GM12878 (cell line): Measurements from ENCODE around the gene MIA2. TPM values are rescaled to one million over a fixed set of nuclear protein-coding genes. Genes with fewer than 3 reads are reported as not detected.

Experiments
- ATAC-seq: fragments of 200-7000 bp; cut with Tn5 transposase; 3 replicates; pipeline ENCODE4 v1.9.1; 2020; ENCODE audit warnings: mild to moderate bottlenecking, moderate library complexity
- BruUV-seq: library from RNA; stranded (reverse); fragments of 400-500 nt; replicated peaks from 2 replicates; lab custom pipeline; 2021; lab: Mats Ljungman, UMichigan
- CTCF ChIA-PET: fragments of 300-600 bp; sonication (Branson Sonifier 250); formaldehyde crosslinking; extraction: SDS; loops from one replicate; lab custom pipeline; 2021; ENCODE audit warnings: inconsistent platforms; lab: Yijun Ruan, JAX
- POLR2A ChIA-PET: fragments of 350-600 bp; formaldehyde crosslinking; extraction: SDS; loops from one replicate; lab custom pipeline; 2021; ENCODE audit warnings: inconsistent platforms; lab: Charles Lee
- RAD21 ChIA-PET: fragments of 300-600 bp; sonication (Branson Sonifier 250); formaldehyde crosslinking; loops from one replicate; lab custom pipeline; 2023; ENCODE audit warnings: antibody characterized with exemption; ENCODE audit not compliant: unreplicated experiment; lab: Charles Lee
- SMC1A ChIA-PET: fragments of 300-600 bp; sonication (Branson Sonifier 250); formaldehyde crosslinking; loops from one replicate; lab custom pipeline; 2023; ENCODE audit not compliant: unreplicated experiment, uncharacterized antibody; lab: Charles Lee
- DNase-seq: peaks from one replicate; pipeline ENCODE4 v3.0.0-alpha.2; 2011; ENCODE audit warnings: low read depth, low spot score
- FAIRE-seq: peaks from 3 replicates; lab custom pipeline; 2011; peaks lifted over from hg19 to GRCh38; lab: Jason Lieb, UNC
- H2AFZ ChIP-seq: 2 replicates; pipeline ENCODE4 v1.6.0; 2011; ENCODE audit warnings: low read depth, low read length, control low read depth; ENCODE audit not compliant: control insufficient read depth
- H3K27ac ChIP-seq: 2 replicates; pipeline ENCODE4 v1.5.1; 2011; ENCODE audit warnings: control low read depth; ENCODE audit not compliant: control insufficient read depth, insufficient read depth
- H3K27me3 ChIP-seq, 2 experiments: replicated peaks in 1 of 2; 2 replicates each; pipeline versions ENCODE4 v1.6.0 to v1.6.1; 2011; ENCODE audit warnings: low read length in 1 of 2; ENCODE audit not compliant: control insufficient read depth in 2 of 2, insufficient read depth in 2 of 2
- H3K36me3 ChIP-seq, 2 experiments: 2 replicates each; pipeline ENCODE4 v1.5.1; 2011; ENCODE audit warnings: low read length in 1 of 2; ENCODE audit not compliant: control insufficient read depth in 2 of 2, insufficient read depth in 2 of 2
- H3K4me1 ChIP-seq: 2 replicates; pipeline ENCODE4 v1.6.1; 2011; ENCODE audit warnings: mild to moderate bottlenecking, low read length, moderate library complexity, mixed read lengths; ENCODE audit not compliant: control insufficient read depth, insufficient read depth
- H3K4me2 ChIP-seq: 2 replicates; pipeline ENCODE4 v1.6.0; 2011; ENCODE audit warnings: control low read depth; ENCODE audit not compliant: control insufficient read depth, insufficient read depth
- H3K4me3 ChIP-seq: fragments of 200-600 bp; sonication (generic); 2 replicates; pipeline ENCODE4 v1.5.1; 2016
- H3K79me2 ChIP-seq: 2 replicates; pipeline ENCODE4 v1.6.0; 2011; ENCODE audit warnings: low read length; ENCODE audit not compliant: control insufficient read depth, insufficient read depth
- H3K9ac ChIP-seq: 2 replicates; pipeline ENCODE4 v1.8.0; 2011; ENCODE audit warnings: low read length, control low read depth, mixed read lengths; ENCODE audit not compliant: control insufficient read depth, insufficient read depth
- H3K9me3 ChIP-seq: replicated peaks from 3 replicates; pipeline ENCODE4 v1.5.1; 2011; ENCODE audit warnings: mild to moderate bottlenecking, low read length; ENCODE audit not compliant: control insufficient read depth, insufficient read depth
- H4K20me1 ChIP-seq: 2 replicates; pipeline ENCODE4 v1.6.0; 2011; ENCODE audit not compliant: control insufficient read depth, insufficient read depth
- CEBPB ChIP-seq, 2 experiments: fragments of 150-350 bp in 1 of 2; IDR thresholded peaks; 2 replicates each; pipeline ENCODE4 v1.6.1; 2012 to 2014; ENCODE audit warnings: low read depth in 2 of 2, low read length in 2 of 2, borderline replicate concordance in 1 of 2, inconsistent platforms in 1 of 2
- FOS ChIP-seq: IDR thresholded peaks from 3 replicates; pipeline ENCODE4 v1.6.1; 2011; ENCODE audit warnings: borderline replicate concordance; ENCODE audit not compliant: insufficient read length; ENCODE audit errors: extremely low read depth
- GABPA ChIP-seq: IDR thresholded peaks from 2 replicates; pipeline ENCODE4 v1.6.1; 2014; ENCODE audit warnings: antibody characterized with exemption, low read depth, mild to moderate bottlenecking, inconsistent platforms
- HDAC6 ChIP-seq: fragments of 200-600 bp; sonication (generic); IDR thresholded peaks from one replicate; pipeline ENCODE4 v1.8.0; 2017; ENCODE audit warnings: antibody characterized with exemption; ENCODE audit not compliant: unreplicated experiment
- IKZF2 ChIP-seq, 2 experiments: fragments of 450-650 bp; IDR thresholded peaks; 2 replicates each; pipeline ENCODE4 v1.6.1; 2017; ENCODE audit warnings: mild to moderate bottlenecking in 2 of 2, moderate library complexity in 2 of 2
- MEF2A ChIP-seq: IDR thresholded peaks from 2 replicates; pipeline ENCODE4 v1.6.1; 2011; ENCODE audit warnings: low read depth, mild to moderate bottlenecking, low read length, moderate library complexity; ENCODE audit not compliant: insufficient read depth
- MEF2B ChIP-seq: fragments of 450-650 bp; IDR thresholded peaks from 2 replicates; pipeline ENCODE4 v1.6.1; 2018; ENCODE audit warnings: mild to moderate bottlenecking, moderate library complexity; ENCODE audit not compliant: partially characterized antibody, poor library complexity, severe bottlenecking
- PAX5 ChIP-seq: IDR thresholded peaks from 2 replicates; pipeline ENCODE4 v1.6.1; 2011; ENCODE audit warnings: low read depth, low read length, borderline replicate concordance
- SIX5 ChIP-seq: IDR thresholded peaks from 2 replicates; pipeline ENCODE4 v1.6.1; 2011; ENCODE audit warnings: mild to moderate bottlenecking, low read depth, low read length, moderate library complexity; ENCODE audit not compliant: severe bottlenecking
- SMARCA5 ChIP-seq: fragments of 450-650 bp; IDR thresholded peaks from 2 replicates; pipeline ENCODE4 v1.6.1; 2017; ENCODE audit warnings: mild to moderate bottlenecking
- SPI1 ChIP-seq: IDR thresholded peaks from 2 replicates; pipeline ENCODE4 v1.6.1; 2011; ENCODE audit warnings: low read depth, mild to moderate bottlenecking, low read length, moderate library complexity, borderline replicate concordance; ENCODE audit not compliant: insufficient read depth
- TCF7 ChIP-seq: IDR thresholded peaks from 2 replicates; pipeline ENCODE4 v1.6.1; 2014; ENCODE audit warnings: antibody characterized with exemption, borderline replicate concordance
- WGBS: methylation state at CpG from one replicate; pipeline ENCODE4 v1.1.6; 2016; ENCODE audit warnings: low lambda C conversion rate; ENCODE audit not compliant: insufficient replicate concordance, insufficient coverage; ENCODE audit errors: missing lambda C conversion rate; 5-methylcytosine and 5-hydroxymethylcytosine counted together
- in situ Hi-C: fragments of 300-500 bp; cut with MboI; formaldehyde crosslinking; loops from 9 replicates; pipeline ENCODE4 v1.14.3; 2018; ENCODE audit warnings: mixed read lengths
- intact Hi-C: fragments of 100-400 bp; cut with micrococcal nuclease; formaldehyde crosslinking; loops from one replicate; pipeline ENCODE4 v1.14.2; 2022; ENCODE audit not compliant: unreplicated experiment
- polyA plus RNA-seq, 11 experiments: library from polyadenylated mRNA; depleted of rRNA in 4 of 11; unstranded in 6 of 11; stranded (reverse) in 5 of 11; fragments of >200 nt; fragmentation: Nextera tagmentation in 4 of 11; fragmentation: Illumina TruSeq in 1 of 11; extraction: Ambion mirVana in 4 of 11; extraction: Trizol in 1 of 11; gene quantifications; 1 replicate in 1 of 11; 2 replicates in 10 of 11; pipeline versions ENCODE4 v1.2.1 to v1.2.3, GENCODE V29; 2011 to 2016; ENCODE audit warnings: inconsistent platforms in 2 of 11, missing spikeins in 2 of 11, low read depth in 1 of 11
- total RNA-seq, 4 experiments: library from RNA; depleted of rRNA in 3 of 4; stranded (reverse); fragments of >200 nt in 3 of 4; fragmentation: Illumina TruSeq in 1 of 4; extraction: Trizol in 1 of 4; gene quantifications; 2 replicates each; pipeline versions ENCODE4 v1.2.1 to v1.2.3, GENCODE V29; 2013 to 2021
- TF ChIP-seq, protein P1 (sequence below): fragments of 450-650 bp; IDR thresholded peaks from 2 replicates; pipeline ENCODE4 v1.6.1; 2014; ENCODE audit warnings: mild to moderate bottlenecking
- TF ChIP-seq, protein P2 (sequence below): IDR thresholded peaks from 2 replicates; pipeline ENCODE4 v1.6.1; 2011; ENCODE audit warnings: low read depth, low read length, improper control_type of control experiment, borderline replicate concordance
- TF ChIP-seq, protein P3 (sequence below): fragments of 450-650 bp; formaldehyde crosslinking; IDR thresholded peaks from 2 replicates; pipeline ENCODE4 v1.4.0; 2022; ENCODE audit warnings: mild to moderate bottlenecking, moderate library complexity

MIA2 gene
- total and polyA plus RNA-seq, 10 of the 15 experiments (the other 5 are each of a cell fraction or from before 2014, with no cell fraction given), result 6.3 to 36.8 (median 17.1) TPM

DNA sequence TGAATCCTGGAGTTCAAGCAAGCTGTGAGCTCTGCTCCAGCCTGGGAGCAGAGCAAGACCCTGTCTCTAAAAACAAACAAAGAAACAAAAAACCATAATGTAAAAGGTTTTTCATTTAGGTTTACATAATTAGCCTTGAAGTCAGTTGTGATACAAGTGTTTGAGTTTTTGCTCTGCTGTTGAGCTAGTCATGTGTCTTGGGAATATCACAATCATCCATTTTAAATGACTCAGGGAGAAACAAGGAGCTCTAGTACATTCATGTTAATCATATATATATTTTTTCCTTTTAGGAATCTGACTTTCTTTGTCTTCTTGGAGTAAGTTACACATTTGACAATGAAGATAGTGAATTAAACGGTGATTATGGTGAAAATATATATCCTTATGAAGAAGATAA, 12.9 kb downstream of the MIA2 start:
- Histone ChIP-seq H3K4me3 (no peak overlapping the region), H3K27ac (no peak overlapping the region), H3K36me3 (no peaks in the 10 kb centered on the region), H3K79me2 (no peaks in the 10 kb centered on the region), H2AFZ (no peak overlapping the region), H3K27me3 (no peaks in the 10 kb centered on the region), H3K4me1 (no peaks in the 10 kb centered on the region), H3K9me3 (no peaks in the 10 kb centered on the region), H4K20me1 (no peaks in the 10 kb centered on the region), H3K4me2 (no peak overlapping the region), H3K9ac (no peak overlapping the region)
- TF ChIP-seq, protein P1, sequence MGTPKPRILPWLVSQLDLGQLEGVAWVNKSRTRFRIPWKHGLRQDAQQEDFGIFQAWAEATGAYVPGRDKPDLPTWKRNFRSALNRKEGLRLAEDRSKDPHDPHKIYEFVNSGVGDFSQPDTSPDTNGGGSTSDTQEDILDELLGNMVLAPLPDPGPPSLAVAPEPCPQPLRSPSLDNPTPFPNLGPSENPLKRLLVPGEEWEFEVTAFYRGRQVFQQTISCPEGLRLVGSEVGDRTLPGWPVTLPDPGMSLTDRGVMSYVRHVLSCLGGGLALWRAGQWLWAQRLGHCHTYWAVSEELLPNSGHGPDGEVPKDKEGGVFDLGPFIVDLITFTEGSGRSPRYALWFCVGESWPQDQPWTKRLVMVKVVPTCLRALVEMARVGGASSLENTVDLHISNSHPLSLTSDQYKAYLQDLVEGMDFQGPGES, result no peak
- TF ChIP-seq, protein P2, sequence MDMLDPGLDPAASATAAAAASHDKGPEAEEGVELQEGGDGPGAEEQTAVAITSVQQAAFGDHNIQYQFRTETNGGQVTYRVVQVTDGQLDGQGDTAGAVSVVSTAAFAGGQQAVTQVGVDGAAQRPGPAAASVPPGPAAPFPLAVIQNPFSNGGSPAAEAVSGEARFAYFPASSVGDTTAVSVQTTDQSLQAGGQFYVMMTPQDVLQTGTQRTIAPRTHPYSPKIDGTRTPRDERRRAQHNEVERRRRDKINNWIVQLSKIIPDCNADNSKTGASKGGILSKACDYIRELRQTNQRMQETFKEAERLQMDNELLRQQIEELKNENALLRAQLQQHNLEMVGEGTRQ, result no peak
- TF ChIP-seq SPI1 (no peak), TCF7 (no peak), SMARCA5 (no peak), PAX5 (no peak), MEF2A (no peak), HDAC6 (no peak), CEBPB (IDR thresholded peaks at IDR 0.05; ENCODE audit: borderline replicate concordance in 1 of 2, low read depth in 2 of 2, low read length in 2 of 2) (no peak), MEF2B (no peak), FOS (no peak), GABPA (no peak), IKZF2 (IDR thresholded peaks at IDR 0.05) (no peak), SIX5 (no peak)
- TF ChIP-seq, protein P3, sequence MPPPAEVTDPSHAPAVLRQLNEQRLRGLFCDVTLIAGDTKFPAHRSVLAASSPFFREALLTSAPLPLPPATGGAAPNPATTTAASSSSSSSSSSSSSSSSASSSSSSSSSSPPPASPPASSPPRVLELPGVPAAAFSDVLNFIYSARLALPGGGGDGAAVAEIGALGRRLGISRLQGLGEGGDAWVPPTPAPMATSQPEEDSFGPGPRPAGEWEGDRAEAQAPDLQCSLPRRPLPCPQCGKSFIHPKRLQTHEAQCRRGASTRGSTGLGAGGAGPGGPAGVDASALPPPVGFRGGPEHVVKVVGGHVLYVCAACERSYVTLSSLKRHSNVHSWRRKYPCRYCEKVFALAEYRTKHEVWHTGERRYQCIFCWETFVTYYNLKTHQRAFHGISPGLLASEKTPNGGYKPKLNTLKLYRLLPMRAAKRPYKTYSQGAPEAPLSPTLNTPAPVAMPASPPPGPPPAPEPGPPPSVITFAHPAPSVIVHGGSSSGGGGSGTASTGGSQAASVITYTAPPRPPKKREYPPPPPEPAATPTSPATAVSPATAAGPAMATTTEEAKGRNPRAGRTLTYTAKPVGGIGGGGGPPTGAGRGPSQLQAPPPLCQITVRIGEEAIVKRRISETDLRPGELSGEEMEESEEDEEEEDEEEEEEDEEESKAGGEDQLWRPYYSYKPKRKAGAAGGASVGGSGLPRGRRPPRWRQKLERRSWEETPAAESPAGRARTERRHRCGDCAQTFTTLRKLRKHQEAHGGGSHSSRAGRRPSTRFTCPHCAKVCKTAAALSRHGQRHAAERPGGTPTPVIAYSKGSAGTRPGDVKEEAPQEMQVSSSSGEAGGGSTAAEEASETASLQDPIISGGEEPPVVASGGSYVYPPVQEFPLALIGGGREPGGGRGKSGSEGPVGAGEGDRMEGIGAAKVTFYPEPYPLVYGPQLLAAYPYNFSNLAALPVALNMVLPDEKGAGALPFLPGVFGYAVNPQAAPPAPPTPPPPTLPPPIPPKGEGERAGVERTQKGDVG (CRISPR knock-in tag), result no peak
- ChIA-PET SMC1A (no interaction called here), POLR2A (no interaction called here), CTCF (no interaction called here), RAD21 (interaction anchor here (1.3 kb wide), 1 partner anchor 14 kb away, joined by 5 read pairs; no protein-coding TSS in a partner anchor)
- FAIRE-seq (no peak), ATAC-seq (no peak), DNase-seq (no peak)
- intact Hi-C loops, result no loop called here
- in situ Hi-C loops, result no loop called here
- BruUV-seq, result no TSS peak
- WGBS, result 69% methylated on average over 1 of the region's 1 CpG
